DND-41 (cell line): ENCODE results near the gene DCAKD.

Experiments used
- ATAC-seq: fragments of 200-7000 bp; cut with Tn5 transposase; 3 replicates; pipeline ENCODE4 v1.9.1; 2021; ENCODE audit warnings: low read depth; ENCODE audit not compliant: insufficient read depth
- DNase-seq: peaks from one replicate; pipeline ENCODE4 v3.0.0-alpha.2; 2020
- H2AFZ ChIP-seq: 2 replicates; pipeline ENCODE4 v1.6.0; 2012; ENCODE audit warnings: low read depth, low read length
- H3K27ac ChIP-seq: 2 replicates; pipeline ENCODE4 v1.5.1; 2012; ENCODE audit warnings: low read length, inconsistent platforms
- H3K27me3 ChIP-seq: fragments of 200-600 bp; sonication (generic); 2 replicates; pipeline ENCODE4 v1.6.0; 2012; ENCODE audit warnings: low read length, mild to moderate bottlenecking, inconsistent platforms; ENCODE audit not compliant: insufficient read depth, poor library complexity
- H3K36me3 ChIP-seq: 2 replicates; pipeline ENCODE4 v1.5.1; 2012; ENCODE audit warnings: low read length, inconsistent platforms; ENCODE audit not compliant: insufficient read depth
- H3K4me1 ChIP-seq: 2 replicates; pipeline ENCODE4 v1.5.1; 2012; ENCODE audit warnings: mild to moderate bottlenecking, low read length; ENCODE audit not compliant: insufficient read depth
- H3K4me2 ChIP-seq: 2 replicates; pipeline ENCODE4 v1.6.0; 2012; ENCODE audit warnings: mild to moderate bottlenecking, moderate library complexity, low read length, inconsistent platforms; ENCODE audit not compliant: insufficient read depth
- H3K4me3 ChIP-seq, 2 experiments: fragments of 200-600 bp in 1 of 2; shearing (Covaris generic) in 1 of 2; 2 replicates each; pipeline ENCODE4 v1.5.1; 2012 to 2016; ENCODE audit warnings: inconsistent platforms in 2 of 2, low read length in 2 of 2, mild to moderate bottlenecking in 2 of 2, low read depth in 1 of 2, moderate library complexity in 1 of 2
- H3K79me2 ChIP-seq: 2 replicates; pipeline ENCODE4 v1.6.0; 2012; ENCODE audit warnings: low read length, inconsistent platforms; ENCODE audit not compliant: insufficient read depth
- H3K9ac ChIP-seq: 2 replicates; pipeline ENCODE4 v1.6.0; 2012; ENCODE audit warnings: low read depth, mild to moderate bottlenecking, inconsistent platforms, low read length, moderate library complexity
- H3K9me3 ChIP-seq: 2 replicates; pipeline ENCODE4 v1.5.1; 2012; ENCODE audit warnings: low read length, moderate library complexity, mild to moderate bottlenecking, inconsistent platforms; ENCODE audit not compliant: insufficient read depth, severe bottlenecking
- H4K20me1 ChIP-seq: 2 replicates; pipeline ENCODE4 v1.6.0; 2012; ENCODE audit warnings: low read length; ENCODE audit not compliant: insufficient read depth
- EZH2 ChIP-seq: IDR thresholded peaks from 3 replicates; pipeline ENCODE4 v1.6.1; 2012; ENCODE audit warnings: borderline replicate concordance, low read depth, mild to moderate bottlenecking, moderate library complexity, low read length, inconsistent platforms; ENCODE audit not compliant: severe bottlenecking
- TF ChIP-seq, protein P1 (sequence below): IDR thresholded peaks from 2 replicates; pipeline ENCODE4 v1.5.1; 2012; ENCODE audit warnings: borderline replicate concordance, low read length, moderate library complexity, mild to moderate bottlenecking; ENCODE audit not compliant: poor library complexity, severe bottlenecking; ENCODE audit errors: extremely low read depth

The DCAKD gene

DNA sequence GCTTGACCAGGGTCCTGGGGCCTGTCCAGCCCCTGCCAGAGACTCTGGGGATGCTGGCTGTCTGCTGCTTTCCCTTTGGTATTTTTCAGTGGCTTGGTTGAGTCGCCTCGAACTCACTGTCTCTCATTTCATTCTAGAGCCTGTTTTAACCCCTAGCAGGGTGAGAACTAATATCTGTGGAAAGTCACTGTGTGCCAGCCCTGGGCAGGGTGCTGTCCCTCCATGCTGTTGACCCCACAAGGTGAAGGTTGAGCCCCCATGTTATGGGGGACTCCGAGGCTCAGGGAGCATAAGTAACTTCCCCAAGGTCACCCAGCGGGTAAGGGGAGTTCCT lies 33.0 kb downstream of the DCAKD start:
- Histone ChIP-seq H4K20me1 (0 out of 2 replicates have a peak, but pooled peaks cover 6% of the 10 kb centered on the region), H3K79me2 (no peaks in the 10 kb centered on the region), H3K4me3 (peak overlapping the region; percentile 21 to 57; a peak in 3 of 4 replicates), H3K4me1 (peaks cover 29% of the 10 kb centered on the region), H3K36me3 (peaks cover 13% of the 10 kb centered on the region), H3K4me2 (peak overlapping the region; percentile 92), H3K27me3 (peaks cover 5% of the 10 kb centered on the region), H3K9ac (peak overlapping the region; percentile 64), H2AFZ (peak overlapping the region; percentile 90), H3K27ac (peak overlapping the region; percentile 33; the same call in 1 of the 2 replicates), H3K9me3 (no peaks in the 10 kb centered on the region)
- TF ChIP-seq, protein P1, sequence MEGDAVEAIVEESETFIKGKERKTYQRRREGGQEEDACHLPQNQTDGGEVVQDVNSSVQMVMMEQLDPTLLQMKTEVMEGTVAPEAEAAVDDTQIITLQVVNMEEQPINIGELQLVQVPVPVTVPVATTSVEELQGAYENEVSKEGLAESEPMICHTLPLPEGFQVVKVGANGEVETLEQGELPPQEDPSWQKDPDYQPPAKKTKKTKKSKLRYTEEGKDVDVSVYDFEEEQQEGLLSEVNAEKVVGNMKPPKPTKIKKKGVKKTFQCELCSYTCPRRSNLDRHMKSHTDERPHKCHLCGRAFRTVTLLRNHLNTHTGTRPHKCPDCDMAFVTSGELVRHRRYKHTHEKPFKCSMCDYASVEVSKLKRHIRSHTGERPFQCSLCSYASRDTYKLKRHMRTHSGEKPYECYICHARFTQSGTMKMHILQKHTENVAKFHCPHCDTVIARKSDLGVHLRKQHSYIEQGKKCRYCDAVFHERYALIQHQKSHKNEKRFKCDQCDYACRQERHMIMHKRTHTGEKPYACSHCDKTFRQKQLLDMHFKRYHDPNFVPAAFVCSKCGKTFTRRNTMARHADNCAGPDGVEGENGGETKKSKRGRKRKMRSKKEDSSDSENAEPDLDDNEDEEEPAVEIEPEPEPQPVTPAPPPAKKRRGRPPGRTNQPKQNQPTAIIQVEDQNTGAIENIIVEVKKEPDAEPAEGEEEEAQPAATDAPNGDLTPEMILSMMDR, result no peak
- no peak for TF ChIP-seq EZH2
- DNase-seq, result no peak
- no peak for ATAC-seq

- no peak for ATAC-seq
- Histone ChIP-seq H3K79me2 (no peaks in the 10 kb centered on the region), H3K4me3 (no peak overlapping the region)
Measured at GRCh38 chr17:45016823-45017222, 34.6 kb downstream of the DCAKD start.

DNA sequence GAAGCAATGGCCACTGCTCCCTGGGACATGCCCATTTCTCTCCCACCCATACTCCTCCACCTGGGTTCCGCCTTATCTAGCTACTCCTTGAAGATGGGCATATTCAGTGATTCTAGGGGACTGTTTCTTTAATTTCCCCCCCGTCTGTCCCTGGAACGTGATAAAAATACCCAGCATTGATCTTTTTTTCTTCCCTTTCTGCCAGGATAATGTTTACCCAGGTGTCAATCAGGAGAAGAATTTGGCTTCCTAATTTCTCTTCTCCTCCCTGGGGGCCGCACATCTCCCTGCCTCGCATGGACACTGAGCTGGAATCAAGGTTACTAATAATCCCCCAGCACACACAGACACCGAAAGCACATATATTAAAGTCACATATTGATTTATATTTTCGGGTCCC lies 35.2 kb downstream of the DCAKD start:
- H2AFZ ChIP-seq, result no peak overlapping the region
- ATAC-seq (no peak), DNase-seq (no peak)
- no peak overlapping the region for H3K4me2 ChIP-seq
- H3K27me3 ChIP-seq, result peaks cover 5% of the 10 kb centered on the region
- H3K4me3 ChIP-seq, result no peak overlapping the region
- H3K9me3 ChIP-seq, result no peaks in the 10 kb centered on the region
- no peaks in the 10 kb centered on the region for H3K36me3 ChIP-seq
- H3K79me2 ChIP-seq, result no peaks in the 10 kb centered on the region
- H3K4me1 ChIP-seq, result peaks cover 19% of the 10 kb centered on the region
- no peak for TF ChIP-seq EZH2
- TF ChIP-seq, protein P1, result no peak
- H3K27ac ChIP-seq, result no peak overlapping the region
- H3K9ac ChIP-seq, result no peak overlapping the region
- 0 out of 2 replicates have a peak, but pooled peaks cover 2% of the 10 kb centered on the region for H4K20me1 ChIP-seq

More at GRCh38 chr17:45016823-45017222, 34.6 kb downstream of the DCAKD start:
- Histone ChIP-seq H3K9ac (no peak overlapping the region), H3K9me3 (no peaks in the 10 kb centered on the region), H4K20me1 (0 out of 2 replicates have a peak, but pooled peaks cover 6% of the 10 kb centered on the region), H3K4me1 (peaks cover 24% of the 10 kb centered on the region), H3K4me2 (no peak overlapping the region), H3K36me3 (peaks cover 4% of the 10 kb centered on the region; the same call in 1 of the 2 replicates), H2AFZ (no peak overlapping the region), H3K27me3 (peaks cover 5% of the 10 kb centered on the region), H3K27ac (no peak overlapping the region)
- TF ChIP-seq, protein P1, result peak; percentile 49
- TF ChIP-seq EZH2, result no peak
- no peak for DNase-seq
